ENCODE data around the gene GCSAML. TPM values are rescaled to one million over a fixed set of nuclear protein-coding genes. Genes with fewer than 3 reads are reported as not detected.

GCSAML gene
- total RNA-seq (under 1 TPM in 3 of 4 donors, not detected in 1; 0.19 to 0.36 (median 0.23) TPM), polyA plus RNA-seq (under 1 TPM in 1 of 3 donors, not detected in 2; 0.01 TPM)
- long read RNA-seq, donor 1: 0 reads
- long read RNA-seq, donor 2: 0 reads

GRCh38 chr1:247548769-247549182 is at the start of gene GCSAML:
TSS of gene GCSAML (plus strand) at chr1:247549134. CDS start at chr1:247549192, 58 bp downstream.
- Histone ChIP-seq H3K4me3 (no peak within 1 kb of the TSS), H3K27me3 (ENCODE audit: insufficient read depth in 3 of 3, low read length in 2 of 3) (no peaks in the 10 kb centered on the region), H3K9me3 (no peaks in the 10 kb centered on the region), H3K27ac (no peak within 1 kb of the TSS), H3K4me1 (no peaks in the 10 kb centered on the region), H3K36me3 (ENCODE audit: insufficient read depth in 1 of 2, low read depth in 1 of 2) (no peaks in the 10 kb centered on the region)
- DNase-seq (no peak), ATAC-seq (no peak)
- intact Hi-C loops (cut with DNase I): no loop called here
- TF ChIP-seq CTCF (IDR thresholded peaks at IDR 0.05): no peak
- 80 to 89% (median 86%) methylated on average over 13 of the region's 13 CpGs for WGBS, 3 donors

GRCh38 chr1:247500865-247501264 is 48.1 kb upstream of the GCSAML start:
- Histone ChIP-seq H3K27me3 (ENCODE audit: insufficient read depth in 3 of 3, low read length in 2 of 3) (no peaks in the 10 kb centered on the region), H3K4me1 (no peaks in the 10 kb centered on the region), H3K27ac (no peak overlapping the region), H3K36me3 (ENCODE audit: insufficient read depth in 1 of 2, low read depth in 1 of 2) (no peaks in the 10 kb centered on the region), H3K9me3 (no peaks in the 10 kb centered on the region), H3K4me3 (no peak overlapping the region)
- WGBS, 3 donors: 54 to 86% (median 80%) methylated on average over 3 of the region's 3 CpGs
- DNase-seq (no peak), ATAC-seq (no peak)
- intact Hi-C loops (cut with DNase I): no loop called here
- no peak for TF ChIP-seq CTCF (IDR thresholded peaks at IDR 0.05)

GRCh38 chr1:247506831-247507230 is 42.1 kb upstream of the GCSAML start:
- no peak for TF ChIP-seq CTCF (IDR thresholded peaks at IDR 0.05)
- WGBS, 3 donors: 32 to 42% (median 38%) methylated on average over 3 of the region's 3 CpGs
- Histone ChIP-seq H3K4me1 (no peaks in the 10 kb centered on the region), H3K27ac (no peak overlapping the region), H3K27me3 (ENCODE audit: insufficient read depth in 3 of 3, low read length in 2 of 3) (no peaks in the 10 kb centered on the region), H3K36me3 (ENCODE audit: insufficient read depth in 1 of 2, low read depth in 1 of 2) (no peaks in the 10 kb centered on the region), H3K4me3 (no peak overlapping the region), H3K9me3 (no peaks in the 10 kb centered on the region)
- DNase-seq (no peak), ATAC-seq (no peak)
- intact Hi-C loops (cut with DNase I): no loop called here

- ATAC-seq: no peak
- Histone ChIP-seq H3K9me3 (no peaks in the 10 kb centered on the region), H3K4me1 (no peaks in the 10 kb centered on the region), H3K36me3 (ENCODE audit: insufficient read depth in 1 of 2, low read depth in 1 of 2) (no peaks in the 10 kb centered on the region), H3K4me3 (no peak overlapping the region), H3K27me3 (ENCODE audit: insufficient read depth in 3 of 3, low read length in 2 of 3) (peaks cover 0 to 3% (median 0%) of the 10 kb centered on the region in 3 donors), H3K27ac (no peak overlapping the region)
- intact Hi-C loops (cut with DNase I): no loop called here
- DNase-seq: no peak
- WGBS, 3 donors: 49 to 54% (median 50%) methylated on average over 72 of the region's 72 CpGs
- no peak for TF ChIP-seq CTCF (IDR thresholded peaks at IDR 0.05)
Observed at GRCh38 chr1:247517795-247518612, 30.9 kb upstream of the GCSAML start.
